ENCODE results near the gene ROR1. TPM values are rescaled to one million over a fixed set of nuclear protein-coding genes. Genes with fewer than 3 reads are reported as not detected.

ROR1 gene
- total RNA-seq, 1 experiment from 2014 or later = 56.3 TPM

GRCh38 chr1:63904826-63905225 lies 131.0 kb downstream of the ROR1 start (continued):
- TF ChIP-seq CDX4 (CRISPR knock-in tag; IDR thresholded peaks at IDR 0.05; ENCODE audit: borderline replicate concordance) (no peak), IRF2 (CRISPR knock-in tag; IDR thresholded peaks at IDR 0.05; ENCODE audit: borderline replicate concordance, low read depth) (no peak), STAT6 (CRISPR knock-in tag; conservative IDR thresholded peaks at IDR 0.05; ENCODE audit: low read depth) (no peak), NR3C1 (CRISPR knock-in tag; conservative IDR thresholded peaks at IDR 0.05; ENCODE audit: low read depth) (no peak), EMX1 (CRISPR knock-in tag; IDR thresholded peaks at IDR 0.05) (no peak), ZMAT4 (CRISPR knock-in tag; IDR thresholded peaks at IDR 0.05) (no peak)

- no peaks in the 10 kb centered on the region for H3K36me3 Mint-ChIP-seq
- CTCF ChIA-PET = interaction anchor here (0.8 to 4.7 kb wide), 6 partner anchors 9 to 231 kb away, joined by 3 to 36 read pairs (median 6); no protein-coding TSS in a partner anchor
- H3K27ac Mint-ChIP-seq = peak overlapping the region; percentile 75
- H3K27me3 Mint-ChIP-seq (ENCODE audit: low read depth) = no peaks in the 10 kb centered on the region
- H3K4me3 Mint-ChIP-seq = peak overlapping the region; percentile 11
- POLR2A ChIA-PET = no interaction called here
- peaks cover 81% of the 10 kb centered on the region for H3K4me1 Mint-ChIP-seq
- ATAC-seq (peak; percentile 46), DNase-seq (ENCODE audit: low spot score) (no peak)
- no peaks in the 10 kb centered on the region for H3K9me3 Mint-ChIP-seq
- TF ChIP-seq FOXK1 (CRISPR knock-in tag; IDR thresholded peaks at IDR 0.05) = 0 out of 2 replicates have a peak, but pooled peaks have one; percentile 17
- TF ChIP-seq TEAD1 (CRISPR knock-in tag; IDR thresholded peaks at IDR 0.05) = no peak
- TF ChIP-seq USF2 (CRISPR knock-in tag; IDR thresholded peaks at IDR 0.05) = peak; percentile 34
- TF ChIP-seq ZNF281 (CRISPR knock-in tag; IDR thresholded peaks at IDR 0.05) = peak; percentile 68; the same call in 1 of the 2 replicates
- 0 out of 2 replicates have a peak, but pooled peaks have one; percentile 33 for TF ChIP-seq ETV6 (CRISPR knock-in tag; IDR thresholded peaks at IDR 0.05)
- peak; percentile 59; the same call in 1 of the 2 replicates for TF ChIP-seq FOXP4 (CRISPR knock-in tag; IDR thresholded peaks at IDR 0.05)
Observed at GRCh38 chr1:63906047-63906704, 132.4 kb downstream of the ROR1 start.

GRCh38 chr1:63907051-63907450 lies 133.2 kb downstream of the ROR1 start:
- no peaks in the 10 kb centered on the region for H3K27me3 Mint-ChIP-seq (ENCODE audit: low read depth)
- ATAC-seq = no peak
- ChIA-PET CTCF (interaction anchor here (0.5 to 4.7 kb wide), 4 partner anchors 11 to 884 kb away, joined by 3 to 36 read pairs (median 8); no protein-coding TSS in a partner anchor), POLR2A (no interaction called here)
- H3K9me3 Mint-ChIP-seq = no peaks in the 10 kb centered on the region
- no peak for DNase-seq (ENCODE audit: low spot score)
- no peak overlapping the region for H3K4me3 Mint-ChIP-seq
- H3K27ac Mint-ChIP-seq = peak overlapping the region; percentile 75
- peaks cover 89% of the 10 kb centered on the region for H3K4me1 Mint-ChIP-seq
- H3K36me3 Mint-ChIP-seq = no peaks in the 10 kb centered on the region
- TF ChIP-seq TEAD4 (CRISPR knock-in tag; IDR thresholded peaks at IDR 0.05) = no peak
- no peak for TF ChIP-seq HMGXB4 (CRISPR knock-in tag; IDR thresholded peaks at IDR 0.05)
- TF ChIP-seq TP53 (CRISPR knock-in tag; IDR thresholded peaks at IDR 0.05) = no peak
- no peak for TF ChIP-seq TEAD1 (CRISPR knock-in tag; IDR thresholded peaks at IDR 0.05)
